Stimulated activated CD8-positive, alpha-beta memory T cell treated with anti-CD3 and anti-CD28 coated beads, Interleukin-12 subunit alpha, Interleukin-12 subunit beta, amount 100 ng/mL, for 4 hours (primary cell): ENCODE data around the gene SPRY4.
"Not testable (repeated sequence)": the region's sequence is repeated elsewhere in the genome, so short reads cannot be mapped to it uniquely, and the experiment has no call there.

Experiments
- DNase-seq: peaks from one replicate; pipeline ENCODE4 v3.0.0-alpha.2; 2020; ENCODE audit warnings: low read depth

SPRY4 gene

DNA sequence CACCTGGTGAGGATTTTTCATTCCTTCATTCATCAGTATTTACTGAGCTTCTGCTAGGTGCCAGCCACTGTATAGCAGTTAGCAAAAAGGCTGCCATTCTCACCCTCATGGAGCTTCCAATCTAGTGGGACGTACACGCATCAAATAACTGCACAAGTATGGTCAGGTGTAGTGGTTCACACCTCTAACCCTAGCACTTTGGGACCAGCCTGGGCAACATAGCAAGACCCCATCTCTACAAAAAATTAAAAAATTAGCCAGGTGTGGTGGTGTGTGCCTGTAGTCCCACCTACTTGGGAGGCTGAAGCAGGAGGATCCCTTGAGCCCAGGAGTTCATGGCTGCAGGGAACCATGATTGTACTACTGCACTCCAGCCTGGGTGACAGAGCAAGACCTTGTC, 8.9 kb upstream of the SPRY4 start:
- DNase-seq = not testable (repeated sequence)

DNA sequence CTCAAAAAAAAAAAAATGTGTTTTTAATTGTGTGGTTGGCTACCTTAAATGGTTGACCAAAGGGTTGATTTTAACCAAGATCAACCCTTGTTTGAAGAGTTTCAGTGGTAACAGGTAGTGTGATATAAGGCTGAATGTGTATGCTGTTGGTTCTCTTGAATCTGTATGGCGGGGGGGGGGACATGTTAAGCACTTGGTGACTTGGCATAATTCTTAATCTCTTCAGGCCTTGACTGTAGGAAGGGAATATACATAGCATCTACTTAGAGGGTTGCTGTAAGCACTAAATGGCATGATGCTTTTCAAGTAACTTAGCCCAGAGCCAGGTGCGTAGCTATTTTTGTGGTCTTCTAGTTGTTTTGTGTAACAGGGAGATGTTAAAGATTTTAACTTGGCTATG, 5.6 kb upstream of the SPRY4 start:
- no peak for DNase-seq

DNA sequence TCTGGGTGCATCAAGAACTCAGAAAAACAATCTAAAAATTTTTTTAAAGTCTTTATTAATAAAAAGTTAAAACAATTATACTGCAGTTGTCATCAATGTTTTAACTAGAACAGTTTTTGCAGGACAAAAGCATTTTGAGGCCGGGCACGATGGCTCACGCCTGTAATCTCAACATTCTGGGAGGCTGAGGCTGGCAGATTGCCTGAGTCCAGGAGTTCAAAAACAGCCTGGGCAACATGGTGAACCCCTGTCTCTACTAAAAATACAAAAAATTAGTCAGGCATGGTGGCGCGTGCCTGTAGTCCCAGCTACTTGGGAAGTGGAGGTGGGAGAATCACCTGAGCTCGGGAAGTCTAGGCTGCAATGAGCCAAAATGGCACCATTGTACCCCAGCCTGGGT, 5.2 kb upstream of the SPRY4 start:
- DNase-seq = no peak

DNA sequence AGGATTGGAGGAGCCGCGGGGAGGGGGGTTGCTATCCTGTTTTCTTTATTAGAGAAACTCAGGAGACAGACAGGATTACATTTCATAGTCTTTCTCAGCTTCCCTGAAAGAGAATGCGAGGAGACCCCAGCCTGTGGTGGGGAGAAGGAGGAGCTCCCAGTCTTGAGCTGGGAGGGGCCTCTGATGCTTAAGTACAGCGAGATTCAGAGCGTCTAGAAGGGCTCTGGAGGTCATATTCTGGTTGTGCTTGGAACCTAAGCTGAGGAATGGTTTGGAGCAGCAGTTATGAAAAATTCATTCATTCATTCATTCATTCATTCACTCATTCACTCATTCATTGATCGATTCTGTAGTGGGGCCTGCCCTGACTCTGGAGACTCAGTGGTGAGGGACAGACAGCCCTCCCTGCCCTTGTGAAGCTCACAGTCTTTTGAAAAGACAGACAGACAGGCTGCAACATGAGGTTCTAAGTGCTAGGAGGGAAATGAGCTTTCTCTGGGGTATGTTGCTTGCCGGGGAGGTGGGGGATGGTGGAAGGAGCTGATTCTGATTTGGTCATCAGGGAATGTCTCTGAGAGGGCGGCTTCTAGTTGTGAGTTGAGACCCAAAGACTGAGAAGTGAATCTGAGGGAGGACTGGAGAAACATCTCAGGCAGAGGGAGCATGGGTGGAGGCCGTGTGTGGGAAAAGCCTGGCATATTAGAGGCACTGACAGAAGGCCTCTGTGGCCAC, 2.5 kb upstream of the SPRY4 start:
- DNase-seq = no peak

GRCh38 chr5:142326480-142326938, 1.7 kb upstream of the SPRY4 start:
- DNase-seq = no peak

- DNase-seq = no peak
Measured at GRCh38 chr5:142325725-142326479, 1.1 kb upstream of the SPRY4 start.

GRCh38 chr5:142324136-142324870, 518 bp downstream of the SPRY4 start:
- DNase-seq = no peak

GRCh38 chr5:142323480-142324135, 1.2 kb downstream of the SPRY4 start:
- no peak for DNase-seq

- DNase-seq = no peak
Measured at GRCh38 chr5:142322747-142323479, 1.9 kb downstream of the SPRY4 start.

GRCh38 chr5:142322403-142322746, 2.4 kb downstream of the SPRY4 start:
- no peak for DNase-seq

- no peak for DNase-seq
Measured at GRCh38 chr5:142320851-142321560, 3.8 kb downstream of the SPRY4 start.

- DNase-seq = no peak
Measured at GRCh38 chr5:142320430-142320738, 4.4 kb downstream of the SPRY4 start.

DNA sequence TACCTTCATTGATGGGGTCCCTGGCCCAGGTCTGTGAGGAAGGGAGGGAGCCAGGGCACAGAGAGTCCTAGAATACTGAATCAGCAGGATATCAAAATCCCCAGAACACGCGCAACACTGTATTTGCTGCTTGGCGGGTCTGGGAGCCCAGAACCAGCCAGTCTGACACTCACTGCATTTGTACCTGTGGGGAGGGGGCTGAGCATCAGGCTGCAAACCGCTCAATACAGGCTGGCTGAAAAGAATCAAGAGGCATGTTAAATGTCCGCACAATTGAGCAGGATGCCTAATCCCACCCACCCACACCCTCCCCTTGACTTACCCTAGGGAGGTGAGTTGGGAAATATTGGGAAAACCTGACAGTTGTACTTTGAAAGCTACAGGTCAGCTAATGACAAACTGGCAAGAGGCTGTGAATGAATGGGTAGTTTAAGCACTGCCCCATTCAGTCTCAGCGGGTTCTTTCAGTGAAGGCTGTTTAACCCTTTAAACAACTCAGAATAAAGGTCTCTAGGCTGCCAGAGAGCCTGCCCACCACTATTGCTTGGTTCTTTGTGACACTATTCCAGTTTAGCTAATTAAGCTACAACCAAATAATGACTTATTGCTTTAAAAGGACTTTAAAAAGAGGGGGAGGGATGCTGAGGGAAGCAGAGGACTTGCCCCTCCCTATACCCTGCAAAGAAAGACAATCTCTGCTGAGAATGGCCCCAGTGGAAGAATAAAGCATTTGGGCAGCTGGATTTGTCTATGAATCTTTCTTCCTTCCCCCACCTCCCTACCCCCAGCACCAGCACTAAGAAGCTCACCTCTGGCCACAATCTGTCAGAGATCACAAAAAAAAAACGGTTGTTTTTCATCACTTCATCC, 5.0 kb downstream of the SPRY4 start:
- no peak for DNase-seq

- no peak for DNase-seq
Measured at GRCh38 chr5:142319105-142319504, 5.7 kb downstream of the SPRY4 start.

DNA sequence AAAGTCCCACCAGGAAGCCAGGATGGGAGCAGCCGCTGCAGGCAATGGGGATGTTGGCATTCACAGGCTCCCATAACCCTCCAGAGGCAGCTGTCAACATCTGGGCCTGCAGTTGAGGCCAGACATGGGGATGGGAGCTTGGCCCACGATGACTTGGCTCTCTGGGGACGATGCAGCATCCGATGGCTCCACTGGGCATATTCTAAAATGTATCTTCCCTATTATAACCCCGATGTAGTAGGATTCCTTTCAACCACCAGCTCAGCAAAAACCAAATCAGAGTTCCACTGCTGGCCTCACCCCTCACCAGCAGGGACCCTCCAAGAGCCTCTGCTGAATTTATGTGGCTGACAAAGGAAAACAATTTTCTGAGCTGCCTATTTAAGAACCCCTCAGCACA, 7.1 kb downstream of the SPRY4 start:
- DNase-seq = no peak

DNA sequence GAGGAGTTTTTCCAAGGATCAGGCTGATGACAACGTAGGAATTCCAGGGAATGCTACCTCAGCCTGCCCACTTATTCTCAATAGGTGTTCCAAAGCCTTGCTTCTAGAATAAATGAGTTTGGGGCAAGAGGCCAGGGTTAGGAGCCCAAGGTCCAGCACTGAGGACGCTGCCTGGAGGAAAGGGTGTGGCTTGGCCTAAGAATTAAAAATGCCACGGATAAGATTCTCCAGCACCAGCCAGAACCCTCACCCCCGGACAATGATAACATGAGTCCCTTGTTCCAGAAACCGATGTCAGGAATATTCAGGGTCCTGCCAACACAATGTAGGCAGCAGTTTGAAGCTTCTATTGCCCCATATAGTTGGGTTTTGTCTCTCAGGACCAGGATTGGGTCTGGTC, 7.6 kb downstream of the SPRY4 start:
- DNase-seq = no peak

GRCh38 chr5:142316681-142317080, 8.1 kb downstream of the SPRY4 start:
- DNase-seq = no peak

DNA sequence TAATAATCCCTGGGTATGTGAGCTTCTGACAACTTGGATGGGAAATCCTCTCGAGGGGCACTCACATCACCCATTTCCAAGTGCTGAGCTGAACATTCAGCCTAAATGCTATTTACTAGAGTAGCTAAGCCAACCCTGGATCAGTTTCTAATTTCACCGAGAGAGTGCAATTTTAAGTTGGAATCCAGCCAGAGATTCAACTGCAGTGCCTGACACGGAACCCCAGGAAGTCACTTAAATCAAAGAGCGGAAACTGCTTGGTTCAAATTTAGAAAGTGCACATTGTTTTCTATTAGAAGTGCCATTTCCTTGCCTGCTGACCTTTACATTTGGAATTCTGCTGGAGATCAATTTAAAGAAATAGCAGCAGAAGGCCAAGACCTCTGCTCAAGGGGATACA, 8.8 kb downstream of the SPRY4 start:
- DNase-seq = no peak

DNA sequence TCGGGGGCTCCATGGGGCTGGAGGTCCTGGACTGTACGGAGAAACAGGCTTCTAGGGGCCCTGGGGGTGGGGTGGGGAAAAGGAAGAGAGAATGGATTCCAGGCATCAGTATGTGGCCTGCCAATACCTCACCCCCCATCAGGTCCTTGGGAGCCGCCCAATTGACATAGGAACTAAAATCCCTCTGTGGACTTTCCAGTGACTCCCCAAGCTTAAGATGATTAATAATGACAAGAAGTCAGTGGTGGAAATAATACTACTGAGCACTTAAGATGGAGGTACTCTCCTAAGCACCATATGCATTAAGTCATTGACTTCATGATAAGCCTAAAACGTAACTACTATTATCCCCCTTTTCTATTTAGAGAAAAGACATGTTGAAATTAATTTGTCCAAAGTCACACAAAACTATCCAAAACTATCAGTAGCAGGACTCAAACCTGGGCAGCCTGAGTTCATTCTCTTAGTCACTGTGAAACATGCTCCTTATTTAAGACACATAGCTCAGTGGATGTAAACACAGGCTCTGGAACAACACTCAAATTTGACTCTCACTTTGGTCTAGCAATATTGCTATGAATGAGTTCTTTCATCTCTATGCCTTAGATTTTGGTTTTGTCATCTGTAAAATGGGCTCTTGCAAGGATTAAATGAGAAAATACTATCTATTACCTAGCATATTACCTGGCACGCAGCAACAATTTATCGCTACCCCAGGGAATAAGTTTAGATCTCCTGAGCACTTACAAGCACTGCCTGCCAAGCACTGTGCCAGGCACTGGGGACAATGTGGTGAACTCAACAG, 9.5 kb downstream of the SPRY4 start:
- DNase-seq = no peak
